Fibroblast of pulmonary artery (primary cell): ENCODE results near the gene DNAJC5G.

ENCODE experiments used
- DNase-seq: peaks from one replicate; pipeline ENCODE4 v3.0.0-alpha.2; 2010; ENCODE audit warnings: low read depth
- H3K4me3 ChIP-seq: replicated peaks from 2 replicates; pipeline ENCODE4 v1.5.1; 2011; ENCODE audit warnings: low read depth, mild to moderate bottlenecking, control low read depth, low read length, moderate library complexity
- CTCF ChIP-seq: IDR thresholded peaks from 2 replicates; pipeline ENCODE4 v1.5.1; 2011; ENCODE audit warnings: mild to moderate bottlenecking, control low read depth, low read length, inconsistent platforms; ENCODE audit errors: missing control alignments

The DNAJC5G gene

GRCh38 chr2:27275211-27276150 lies at the start of gene DNAJC5G:
Gene DNAJC5G (plus strand): TSS chr2:27275433. CDS start chr2:27276729, 1,296 bp downstream.
- no peak for DNase-seq
- TF ChIP-seq CTCF, result no peak
- no peak within 1 kb of the TSS for H3K4me3 ChIP-seq

- no peak overlapping the region for H3K4me3 ChIP-seq
Measured at GRCh38 chr2:27225526-27225925, 49.7 kb upstream of the DNAJC5G start.

GRCh38 chr2:27227501-27227900 lies 47.7 kb upstream of the DNAJC5G start:
- no peak for TF ChIP-seq CTCF
- DNase-seq, result no peak
- no peak overlapping the region for H3K4me3 ChIP-seq

More at GRCh38 chr2:27225526-27225925, 49.7 kb upstream of the DNAJC5G start:
- no peak for TF ChIP-seq CTCF
- no peak for DNase-seq

- H3K4me3 ChIP-seq, result no peak overlapping the region
- no peak for DNase-seq
- no peak for TF ChIP-seq CTCF
Measured at GRCh38 chr2:27231921-27232320, 43.3 kb upstream of the DNAJC5G start.

GRCh38 chr2:27233341-27233740 lies 41.9 kb upstream of the DNAJC5G start:
- H3K4me3 ChIP-seq, result no peak overlapping the region
- DNase-seq, result no peak
- no peak for TF ChIP-seq CTCF

- no peak overlapping the region for H3K4me3 ChIP-seq
- no peak for DNase-seq
- no peak for TF ChIP-seq CTCF
Measured at GRCh38 chr2:27236136-27236535, 39.1 kb upstream of the DNAJC5G start.

- no peak for DNase-seq
- no peak for TF ChIP-seq CTCF
- no peak overlapping the region for H3K4me3 ChIP-seq
Measured at GRCh38 chr2:27236626-27237025, 38.6 kb upstream of the DNAJC5G start.
